HuH-7.5 (cell line): ENCODE results near the gene PIP5K1B.

Source experiments
- DNase-seq: peaks from one replicate; pipeline ENCODE4 v3.0.0; 2011; ENCODE audit warnings: low spot score

Gene PIP5K1B

GRCh38 chr9:68738358-68738757 is 33.3 kb downstream of the PIP5K1B start:
- no peak for DNase-seq

DNA sequence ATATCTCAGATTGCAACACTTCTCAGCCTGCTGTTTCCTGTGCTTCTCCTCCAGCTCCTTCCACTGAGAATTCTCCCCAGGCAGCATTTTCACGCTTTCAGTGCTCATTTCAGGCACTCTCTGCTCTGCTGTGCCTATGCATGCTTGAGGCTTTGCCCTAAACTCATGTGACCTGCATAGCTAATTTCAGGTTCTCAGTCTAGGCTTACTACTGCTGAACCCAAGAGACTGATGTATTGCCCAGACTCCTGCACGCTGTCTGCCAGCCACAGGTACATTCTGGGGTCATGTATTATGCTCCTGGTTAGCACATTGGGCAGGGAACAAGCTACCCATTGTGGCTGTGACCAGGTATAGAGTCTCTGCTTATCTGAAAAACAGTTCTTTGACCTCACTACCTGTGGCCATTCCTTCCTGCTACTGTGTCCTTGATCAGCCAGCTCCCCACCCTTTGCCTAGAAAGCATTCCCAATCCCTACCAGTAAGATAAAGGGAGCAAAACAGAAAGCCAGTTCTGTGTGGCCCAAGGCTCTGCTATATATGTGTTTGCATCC is 34.7 kb downstream of the PIP5K1B start:
- DNase-seq, result peak; percentile 19

DNA sequence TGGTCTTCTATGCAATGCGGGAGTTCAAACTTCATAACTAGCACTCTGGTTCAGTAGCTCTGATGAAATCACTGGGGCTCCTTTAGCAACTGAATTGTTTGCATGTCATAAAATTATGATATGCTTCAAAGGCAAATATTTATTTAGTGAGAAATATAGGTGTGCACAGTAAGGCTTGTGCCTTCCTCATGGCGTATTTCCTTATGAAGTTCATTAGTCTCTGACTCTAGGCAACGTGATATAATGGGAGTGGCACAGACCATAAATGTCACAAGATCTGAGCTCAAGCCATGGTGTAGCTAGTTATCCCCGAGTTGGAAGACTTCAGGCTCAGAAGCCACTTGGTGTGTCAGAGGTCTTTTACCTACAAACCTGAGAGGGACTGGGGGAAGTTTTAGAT is 35.5 kb downstream of the PIP5K1B start:
- peak; percentile 16 for DNase-seq

DNA sequence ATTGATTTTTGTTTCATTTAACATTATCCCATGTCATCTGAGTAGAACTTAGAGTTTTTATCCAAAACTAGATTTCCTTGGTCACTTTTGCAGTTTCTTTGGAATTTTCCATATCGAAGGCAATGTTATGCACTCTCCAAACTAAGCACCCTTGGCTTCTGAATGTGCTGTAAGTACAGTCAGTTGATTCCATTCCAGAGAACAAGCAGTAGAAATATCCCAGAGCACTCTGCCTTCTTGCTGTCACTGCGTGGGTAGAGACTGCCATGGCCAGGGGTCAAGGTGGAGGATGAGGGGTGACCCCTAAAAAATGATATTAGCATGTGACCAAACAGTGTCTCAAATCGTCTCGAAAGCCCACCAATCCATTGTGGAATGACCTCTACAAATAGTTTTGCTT is 36.2 kb downstream of the PIP5K1B start:
- no peak for DNase-seq

DNA sequence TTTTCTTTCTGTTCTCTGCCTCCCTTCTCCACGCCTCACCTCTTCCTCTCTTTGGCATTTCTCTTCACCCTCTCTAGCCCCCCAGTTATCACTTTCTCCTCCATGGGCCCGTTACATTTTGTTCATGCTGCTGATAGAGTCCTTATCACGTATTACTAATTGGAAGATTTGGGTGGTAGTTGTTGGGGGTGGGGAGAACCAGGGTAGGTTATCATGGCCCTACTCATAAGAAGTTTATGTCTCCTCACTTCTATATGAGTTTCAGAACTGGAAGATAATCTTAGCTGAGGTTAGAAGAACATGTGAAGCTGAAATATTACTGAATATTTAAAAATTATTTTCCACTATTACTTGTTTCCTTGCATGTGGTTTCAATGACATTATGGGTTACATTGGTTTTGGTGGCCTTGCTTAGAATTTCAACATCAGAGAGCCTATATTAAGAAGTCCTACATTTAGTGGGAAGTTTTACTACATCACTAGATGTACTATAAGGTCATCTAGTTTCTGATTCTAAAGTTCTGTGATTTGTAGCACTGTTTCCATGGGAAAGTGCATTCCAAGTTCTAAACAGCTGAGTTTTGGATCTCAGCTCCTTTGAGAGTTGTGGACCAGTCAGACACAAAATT is 36.8 kb downstream of the PIP5K1B start:
- no peak for DNase-seq

DNA sequence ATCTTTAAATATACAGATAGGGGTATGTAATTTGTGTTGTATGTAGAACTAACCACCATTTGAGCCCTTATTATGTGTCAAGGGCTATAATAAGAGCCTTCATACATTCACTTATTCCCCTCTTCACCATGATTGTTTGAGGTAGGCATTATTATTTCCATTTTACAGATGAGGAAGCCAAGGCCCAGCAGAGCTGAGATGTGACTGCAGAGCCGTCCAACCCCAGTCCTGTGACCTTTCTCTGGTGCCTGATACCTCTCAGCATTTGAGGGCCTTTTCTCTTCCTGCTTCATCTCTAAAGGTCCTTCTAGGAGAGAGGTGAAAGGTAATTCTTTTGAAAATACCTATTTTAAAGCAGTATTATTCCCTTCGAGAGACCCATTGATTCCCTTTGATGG is 37.3 kb downstream of the PIP5K1B start:
- no peak for DNase-seq

GRCh38 chr9:68744426-68744825 is 39.4 kb downstream of the PIP5K1B start:
- no peak for DNase-seq

- no peak for DNase-seq
Measured at GRCh38 chr9:68746525-68746924, 41.5 kb downstream of the PIP5K1B start.

DNA sequence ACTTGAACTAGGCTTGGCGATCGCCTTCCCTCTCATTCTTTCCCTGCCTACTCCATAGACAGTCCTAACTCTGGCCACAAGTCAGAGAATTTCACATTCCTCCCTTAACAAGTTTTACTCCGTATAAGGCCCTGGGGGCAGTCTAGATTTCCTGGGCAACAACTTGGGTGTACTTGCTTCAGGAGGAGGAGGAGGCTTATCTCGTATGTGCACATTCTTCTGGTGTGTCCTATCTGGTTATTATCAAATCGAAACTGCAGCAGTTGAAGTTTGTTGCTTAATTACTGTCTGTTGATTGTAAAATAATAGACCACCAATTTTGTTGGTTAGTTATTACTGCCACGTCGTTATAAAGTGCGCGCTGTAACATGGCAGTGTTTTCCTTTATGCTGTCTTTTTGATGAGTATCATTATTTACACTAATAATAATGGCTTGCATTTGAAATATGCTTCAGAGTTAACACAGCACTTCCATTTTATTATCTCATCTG is 42.0 kb downstream of the PIP5K1B start:
- DNase-seq, result no peak

GRCh38 chr9:68749135-68749534 is 44.1 kb downstream of the PIP5K1B start:
- no peak for DNase-seq

DNA sequence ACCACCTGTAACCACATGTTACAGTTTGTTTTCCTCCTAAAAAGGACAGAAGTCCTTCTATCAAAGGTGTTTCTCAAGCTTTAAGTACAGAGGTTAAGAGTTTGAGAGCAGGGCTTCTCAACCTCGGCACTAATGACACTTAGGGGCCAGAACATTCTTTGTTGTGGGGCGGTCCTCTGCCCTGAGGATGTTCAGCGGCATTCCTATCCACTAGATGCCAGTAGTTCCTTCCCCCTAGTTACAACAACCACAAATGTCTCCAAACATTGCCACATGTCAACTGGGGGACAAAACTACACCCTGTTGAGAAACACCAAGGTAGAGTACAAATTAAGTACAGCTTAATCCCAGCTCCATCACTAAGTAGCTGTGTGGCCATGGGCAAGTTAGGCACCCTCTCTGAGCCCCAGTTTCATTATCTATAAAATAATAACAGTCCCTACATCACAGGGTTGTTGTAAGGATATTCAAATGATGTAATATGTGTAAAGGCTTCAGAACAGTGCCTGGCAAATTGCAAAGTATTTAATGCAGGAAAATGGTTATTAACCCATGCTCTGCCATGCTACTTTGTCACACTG is 44.6 kb downstream of the PIP5K1B start:
- DNase-seq, result no peak

DNA sequence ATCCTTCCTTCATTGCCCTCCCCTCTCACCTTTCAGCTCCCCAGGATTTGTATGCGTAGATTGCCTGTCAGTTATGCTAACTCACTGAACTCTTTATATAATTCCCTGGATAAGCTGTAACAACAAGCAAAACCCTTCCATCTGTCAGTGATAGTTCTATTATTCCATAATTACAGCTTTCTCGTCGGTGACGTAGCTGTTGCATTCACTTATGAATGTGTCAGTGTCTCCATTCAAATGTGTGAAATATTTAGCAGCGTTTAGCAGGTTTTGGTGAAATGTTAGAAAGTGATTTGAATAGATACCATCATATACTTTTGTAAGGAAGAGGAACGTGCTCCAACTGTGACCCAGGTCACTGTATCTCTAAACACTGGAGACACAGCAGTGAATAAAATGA is 45.2 kb downstream of the PIP5K1B start:
- no peak for DNase-seq

DNA sequence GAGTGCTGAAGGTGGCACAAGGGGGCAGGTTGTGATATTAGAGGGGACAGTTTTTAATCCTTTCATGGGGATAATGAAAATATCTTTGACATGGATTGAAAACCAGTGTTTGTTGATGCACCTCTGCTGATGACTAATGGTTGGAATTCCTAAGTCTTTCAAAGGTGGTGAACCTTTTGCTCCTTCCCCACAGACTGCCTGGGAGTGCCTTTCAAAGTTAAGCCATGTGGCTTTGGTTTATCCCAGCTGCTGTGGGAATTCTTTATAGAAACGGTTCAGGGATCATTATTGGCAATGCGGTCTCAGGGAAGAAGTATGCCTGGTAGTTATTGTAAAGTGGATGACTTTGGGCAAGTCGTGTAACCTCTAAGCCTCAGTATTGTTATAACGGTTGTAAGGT is 45.7 kb downstream of the PIP5K1B start:
- no peak for DNase-seq

DNA sequence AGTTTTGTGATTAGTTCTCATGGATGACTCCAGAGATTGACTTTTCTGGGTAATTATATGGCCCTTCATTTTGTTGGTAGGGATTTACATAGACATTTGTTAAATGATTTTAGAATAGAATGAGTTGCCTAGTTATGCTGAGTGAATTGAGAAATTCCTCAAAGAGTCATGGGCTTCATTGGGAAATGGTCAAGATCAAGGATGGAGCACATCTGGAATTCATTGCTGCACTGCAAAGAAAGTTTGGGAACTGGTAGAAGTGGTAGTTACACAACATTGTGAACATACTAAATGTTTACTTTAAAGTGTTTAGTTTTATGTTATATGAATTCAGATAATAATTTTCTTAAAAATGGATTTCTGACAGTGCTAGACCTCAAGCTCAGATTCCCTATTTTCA is 46.5 kb downstream of the PIP5K1B start:
- no peak for DNase-seq

DNA sequence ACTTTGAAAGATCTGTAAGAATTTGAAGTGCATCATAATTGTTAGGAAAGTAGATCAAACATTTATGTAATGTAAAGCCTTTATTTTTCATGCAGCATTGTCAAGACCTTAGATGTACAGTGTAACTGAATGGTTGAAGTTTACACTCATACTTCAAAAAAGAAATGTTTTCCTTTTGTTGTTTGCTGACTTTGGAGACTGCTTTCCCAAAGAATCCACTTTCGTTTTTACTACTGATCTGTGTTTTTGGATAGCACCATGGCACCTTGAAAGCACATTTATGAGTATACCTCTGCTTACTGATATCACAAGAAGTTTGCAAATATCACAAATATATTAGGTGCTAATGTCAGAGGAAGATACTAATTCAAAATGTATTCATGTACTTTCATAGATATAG is 50.0 kb downstream of the PIP5K1B start:
- no peak for DNase-seq

DNA sequence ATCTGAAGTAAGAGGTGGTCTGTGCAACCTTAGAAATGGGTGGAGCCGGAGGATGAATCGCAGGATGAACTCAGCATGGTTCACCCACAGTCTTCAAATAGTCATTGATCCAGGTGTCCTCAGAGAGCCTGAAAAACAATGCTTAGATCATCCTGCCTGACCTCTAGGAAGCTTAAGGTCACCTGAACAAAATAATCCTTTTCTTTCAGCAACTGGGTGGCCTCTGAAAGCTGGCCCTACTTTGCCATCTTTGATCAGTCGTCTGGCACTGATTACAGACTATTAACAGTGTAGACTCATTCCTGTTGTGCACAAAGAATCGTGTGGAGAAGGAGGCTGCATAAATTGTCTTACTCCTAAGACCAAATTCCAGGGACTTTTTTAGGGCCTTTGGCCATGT is 50.7 kb downstream of the PIP5K1B start:
- no peak for DNase-seq

- no peak for DNase-seq
Measured at GRCh38 chr9:68759981-68760673, 55.1 kb downstream of the PIP5K1B start.

DNA sequence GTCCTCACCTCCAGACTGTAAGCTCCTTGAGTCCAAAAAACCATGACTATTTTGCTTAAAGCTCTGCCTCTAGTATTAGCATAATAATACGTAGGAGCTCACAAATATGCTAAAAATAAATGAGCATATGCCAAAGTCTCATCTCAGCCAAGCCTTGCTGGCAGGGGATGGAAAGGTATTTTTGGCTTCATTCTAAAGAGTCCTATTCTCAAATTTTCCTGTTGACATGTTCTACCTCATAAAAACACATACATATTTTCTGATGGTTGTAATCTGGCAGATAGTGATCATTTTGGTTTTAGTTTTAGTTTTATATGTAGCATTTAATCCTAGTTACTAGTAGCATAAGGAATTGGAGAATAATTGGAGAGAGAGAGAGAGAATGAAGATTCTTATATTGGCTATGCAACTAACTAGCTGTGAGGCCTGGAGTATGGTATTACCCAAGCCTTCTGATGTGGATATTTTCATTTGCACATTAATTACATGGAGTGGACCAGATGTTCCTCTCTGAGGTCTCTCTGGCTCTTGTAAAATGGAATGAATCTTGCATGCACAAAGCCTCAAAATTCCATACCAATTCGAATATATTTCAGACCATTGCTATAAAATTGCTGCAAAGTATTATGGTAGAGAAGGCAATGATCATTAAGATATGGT is 55.8 kb downstream of the PIP5K1B start:
- DNase-seq, result no peak

GRCh38 chr9:68762570-68762969 is 57.5 kb downstream of the PIP5K1B start:
- no peak for DNase-seq

DNA sequence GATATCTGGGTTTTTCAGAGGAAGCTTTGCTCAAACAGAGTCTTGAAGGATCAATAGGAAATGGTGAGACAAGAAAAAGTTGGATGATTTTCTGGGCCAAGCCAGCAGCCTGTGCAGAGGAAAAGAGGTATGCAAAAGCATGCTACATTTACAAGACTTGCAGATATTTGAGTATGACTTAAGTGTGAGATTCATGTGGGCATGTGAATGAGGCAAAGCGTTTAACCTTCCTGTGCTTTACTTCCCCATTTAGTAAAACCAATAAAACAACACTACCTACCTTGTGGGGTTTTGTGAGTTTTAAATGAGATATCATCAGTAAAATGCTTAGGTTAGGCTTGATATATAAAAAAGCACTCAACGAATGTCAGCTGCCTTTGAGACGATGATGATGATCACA is 58.1 kb downstream of the PIP5K1B start:
- DNase-seq, result no peak

DNA sequence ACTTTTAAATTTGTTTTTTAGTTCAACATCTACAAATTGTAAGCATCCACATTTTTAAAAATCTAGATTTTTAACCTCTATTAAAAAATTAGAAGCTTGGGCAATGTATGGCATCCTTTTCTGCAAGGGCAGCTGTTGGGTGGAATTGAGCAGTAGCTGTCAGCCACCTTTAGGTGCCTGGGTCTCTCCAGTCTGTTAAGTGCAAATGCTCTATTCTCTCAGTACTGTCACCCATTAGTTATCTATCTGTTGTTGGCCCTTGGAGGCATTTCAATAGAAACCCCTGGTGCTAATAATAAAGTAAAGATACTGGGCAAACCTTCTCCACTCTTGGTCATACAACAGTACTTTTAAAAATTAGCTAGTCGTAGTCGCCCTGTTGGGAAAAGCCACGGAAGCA is 63.6 kb downstream of the PIP5K1B start:
- no peak for DNase-seq

DNA sequence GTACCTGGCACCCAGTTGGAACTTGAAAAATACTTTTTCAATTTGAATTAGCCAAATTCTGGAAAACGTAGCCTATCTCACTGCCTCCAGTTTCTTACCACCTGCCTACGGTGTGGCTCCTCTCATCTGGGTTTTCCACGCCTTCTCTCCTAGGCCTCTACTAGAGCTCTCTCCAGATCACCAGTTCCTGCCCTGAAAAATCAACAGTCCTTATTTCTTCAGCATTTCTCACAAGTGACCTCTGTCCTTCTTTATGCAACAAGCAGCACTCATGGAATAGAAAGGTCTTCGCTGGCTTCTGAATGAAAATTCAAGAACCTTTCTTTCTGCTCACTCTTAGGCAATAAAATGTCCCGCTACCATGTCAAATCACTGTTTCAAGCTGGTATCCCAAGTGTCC is 64.8 kb downstream of the PIP5K1B start:
- no peak for DNase-seq

- DNase-seq, result no peak
Measured at GRCh38 chr9:68771376-68771775, 66.3 kb downstream of the PIP5K1B start.
